Measurements from ENCODE around the gene CXCL8. TPM values are rescaled to one million over a fixed set of nuclear protein-coding genes. Genes with fewer than 3 reads are reported as not detected.
"Not testable (repeated sequence)": the region's sequence is repeated elsewhere in the genome, so short reads cannot be mapped to it uniquely, and the experiment has no call there.

CXCL8 gene
- polyA plus RNA-seq, 4 donors = 0.34 to 25.4 (median 0.49) TPM

- no peak for DNase-seq (ENCODE audit: low read depth in 4 of 4, low spot score in 3 of 4)
Measured at GRCh38 chr4:73742490-73743160, 2.3 kb downstream of the CXCL8 start.

GRCh38 chr4:73743281-73743680, 2.9 kb downstream of the CXCL8 start:
- DNase-seq (ENCODE audit: low read depth in 4 of 4, low spot score in 3 of 4) = no peak

- DNase-seq (ENCODE audit: low read depth in 4 of 4, low spot score in 3 of 4) = no peak
Measured at GRCh38 chr4:73743795-73744194, 3.4 kb downstream of the CXCL8 start.

GRCh38 chr4:73744203-73744602, 3.8 kb downstream of the CXCL8 start:
- DNase-seq (ENCODE audit: low read depth in 4 of 4, low spot score in 3 of 4) = no peak

- no peak for DNase-seq (ENCODE audit: low read depth in 4 of 4, low spot score in 3 of 4)
Measured at GRCh38 chr4:73750730-73751129, 10.4 kb downstream of the CXCL8 start.

- no peak for DNase-seq (ENCODE audit: low read depth in 4 of 4, low spot score in 3 of 4)
Measured at GRCh38 chr4:73751166-73751565, 10.8 kb downstream of the CXCL8 start.

- no peak for DNase-seq (ENCODE audit: low read depth in 4 of 4, low spot score in 3 of 4)
Measured at GRCh38 chr4:73751830-73752229, 11.5 kb downstream of the CXCL8 start.

GRCh38 chr4:73752424-73752823, 12.1 kb downstream of the CXCL8 start:
- no peak for DNase-seq (ENCODE audit: low read depth in 4 of 4, low spot score in 3 of 4)

GRCh38 chr4:73753215-73753614, 12.8 kb downstream of the CXCL8 start:
- no peak for DNase-seq (ENCODE audit: low read depth in 4 of 4, low spot score in 3 of 4)

GRCh38 chr4:73754934-73755333, 14.6 kb downstream of the CXCL8 start:
- no peak for DNase-seq (ENCODE audit: low read depth in 4 of 4, low spot score in 3 of 4)

GRCh38 chr4:73759357-73759756, 19.0 kb downstream of the CXCL8 start:
- DNase-seq (ENCODE audit: low read depth in 4 of 4, low spot score in 3 of 4) = no peak

GRCh38 chr4:73761856-73762255, 21.5 kb downstream of the CXCL8 start:
- DNase-seq (ENCODE audit: low read depth in 4 of 4, low spot score in 3 of 4) = no peak

GRCh38 chr4:73762409-73762808, 22.0 kb downstream of the CXCL8 start:
- DNase-seq (ENCODE audit: low read depth in 4 of 4, low spot score in 3 of 4) = no peak

- no peak for DNase-seq (ENCODE audit: low read depth in 4 of 4, low spot score in 3 of 4)
Measured at GRCh38 chr4:73763877-73764276, 23.5 kb downstream of the CXCL8 start.

- no peak for DNase-seq (ENCODE audit: low read depth in 4 of 4, low spot score in 3 of 4)
Measured at GRCh38 chr4:73764513-73764912, 24.1 kb downstream of the CXCL8 start.

- no peak for DNase-seq (ENCODE audit: low read depth in 4 of 4, low spot score in 3 of 4)
Measured at GRCh38 chr4:73765296-73765695, 24.9 kb downstream of the CXCL8 start.

GRCh38 chr4:73770917-73771316, 30.5 kb downstream of the CXCL8 start:
- DNase-seq (ENCODE audit: low read depth in 4 of 4, low spot score in 3 of 4) = no peak

GRCh38 chr4:73772363-73772762, 32.0 kb downstream of the CXCL8 start:
- no peak for DNase-seq (ENCODE audit: low read depth in 4 of 4, low spot score in 3 of 4)

- DNase-seq (ENCODE audit: low read depth in 4 of 4, low spot score in 3 of 4) = not testable (repeated sequence)
Measured at GRCh38 chr4:73774406-73774805, 34.0 kb downstream of the CXCL8 start.

GRCh38 chr4:73776321-73776729, 36.0 kb downstream of the CXCL8 start:
- peak in 1 of 4 donors; percentile 2 for DNase-seq (ENCODE audit: low read depth in 4 of 4, low spot score in 3 of 4)

GRCh38 chr4:73777612-73778011, 37.2 kb downstream of the CXCL8 start:
- no peak for DNase-seq (ENCODE audit: low read depth in 4 of 4, low spot score in 3 of 4)

GRCh38 chr4:73780243-73780642, 39.9 kb downstream of the CXCL8 start:
- DNase-seq (ENCODE audit: low read depth in 4 of 4, low spot score in 3 of 4) = no peak

- DNase-seq (ENCODE audit: low read depth in 4 of 4, low spot score in 3 of 4) = no peak
Measured at GRCh38 chr4:73780834-73781233, 40.5 kb downstream of the CXCL8 start.
